LHCN-M2 (cell line): Measurements from ENCODE around the gene LRIG1. TPM values are rescaled to one million over a fixed set of nuclear protein-coding genes. Genes with fewer than 3 reads are reported as not detected.
"Not testable (repeated sequence)": the region's sequence is repeated elsewhere in the genome, so short reads cannot be mapped to it uniquely, and the experiment has no call there.

ENCODE experiments used
- DNase-seq: peaks from one replicate; pipeline ENCODE4 v3.0.0-alpha.2; 2012; ENCODE audit warnings: low read depth
- total RNA-seq: library from RNA; depleted of rRNA; stranded (reverse); fragments of >200 nt; gene quantifications from 2 replicates; pipeline ENCODE4 v1.2.3, GENCODE V29; 2014

LRIG1 gene
- total RNA-seq, 1 experiment from 2014 or later, result 3.0 TPM

DNA sequence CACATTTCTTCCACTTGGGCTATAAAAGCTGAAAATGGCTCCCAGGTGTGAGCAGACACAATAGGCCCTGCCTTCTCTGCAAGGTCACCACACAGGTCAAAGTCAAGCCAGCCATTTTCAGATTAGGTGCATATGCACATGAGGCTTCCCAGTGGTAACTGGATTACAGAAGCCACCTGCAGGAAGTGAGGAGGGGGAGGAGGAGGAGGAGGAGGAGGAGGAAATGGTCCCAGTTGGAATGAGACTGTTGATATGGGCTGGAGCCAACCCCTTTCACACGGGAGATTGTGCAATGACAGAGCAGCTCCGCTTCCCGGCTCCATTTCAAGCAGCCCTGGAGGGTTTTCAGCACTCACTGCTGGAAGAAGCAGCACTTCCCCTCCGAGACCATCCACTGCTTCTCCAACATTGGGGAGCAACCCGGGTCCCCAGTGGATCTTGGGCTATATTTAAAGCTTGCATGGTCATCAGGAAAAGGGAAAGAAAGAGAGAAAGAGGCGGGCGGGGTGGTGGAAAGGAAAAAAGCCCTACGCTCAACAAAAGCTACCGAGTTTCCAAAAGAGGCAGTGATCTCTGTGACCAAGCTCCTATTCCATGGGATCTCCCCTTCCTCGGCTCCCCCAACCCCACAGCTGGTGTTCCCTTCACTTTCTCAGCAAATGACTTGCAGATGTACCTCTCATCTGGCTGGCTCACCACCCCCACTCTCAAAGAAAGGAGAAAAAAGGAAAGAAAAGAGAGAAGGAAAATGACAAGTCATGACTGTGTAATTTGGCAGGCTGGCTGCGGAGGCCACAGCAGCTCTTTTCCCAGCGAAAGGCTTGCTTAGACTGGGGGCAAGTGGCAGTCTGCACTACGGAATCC, 58.3 kb downstream of the LRIG1 start:
- DNase-seq, result peak; percentile 36

GRCh38 chr3:66441692-66442091, 59.1 kb downstream of the LRIG1 start:
- no peak for DNase-seq

DNA sequence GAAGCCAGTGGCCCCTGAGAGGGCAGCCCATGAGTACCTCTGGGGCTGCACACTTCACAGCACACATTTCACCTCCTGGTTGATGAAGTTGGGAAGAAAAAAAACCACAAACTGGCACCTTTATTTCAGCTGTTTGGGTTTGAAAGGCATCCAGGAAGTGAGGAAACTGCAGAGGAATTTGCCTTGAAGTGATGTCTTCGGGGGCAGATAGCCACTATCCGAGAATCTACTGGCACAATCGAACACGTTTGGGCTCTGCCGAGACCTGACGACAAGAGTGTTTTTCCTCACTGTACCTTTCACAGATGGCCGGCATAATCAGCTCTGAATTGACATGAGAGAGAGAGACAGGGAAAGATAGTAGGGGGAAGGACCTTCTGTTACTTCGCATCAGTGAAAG, 59.7 kb downstream of the LRIG1 start:
- DNase-seq, result peak; percentile 66

- no peak for DNase-seq
Observed at GRCh38 chr3:66439666-66440344, 61.0 kb downstream of the LRIG1 start.

DNA sequence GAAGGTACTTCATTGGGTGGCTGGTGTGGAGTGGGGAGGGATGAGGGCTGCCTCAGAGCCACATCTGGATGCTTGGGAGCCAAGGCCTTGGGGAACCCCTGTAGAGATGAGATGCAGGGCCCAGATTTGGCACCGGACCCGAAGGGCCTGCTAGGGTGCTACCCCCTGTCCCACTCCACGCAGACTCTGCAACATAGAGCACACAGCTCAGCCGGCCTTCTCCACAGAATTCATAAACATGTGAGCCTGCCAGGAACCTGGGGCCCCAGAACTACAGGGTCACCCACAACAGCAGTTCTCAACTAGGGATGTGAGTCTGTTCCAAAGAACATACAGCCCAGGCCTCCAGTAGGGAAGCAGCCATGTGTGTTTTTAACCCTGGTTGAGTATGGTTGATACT, 62.8 kb downstream of the LRIG1 start:
- DNase-seq, result no peak

- DNase-seq, result no peak
Observed at GRCh38 chr3:66437341-66437929, 63.4 kb downstream of the LRIG1 start.

DNA sequence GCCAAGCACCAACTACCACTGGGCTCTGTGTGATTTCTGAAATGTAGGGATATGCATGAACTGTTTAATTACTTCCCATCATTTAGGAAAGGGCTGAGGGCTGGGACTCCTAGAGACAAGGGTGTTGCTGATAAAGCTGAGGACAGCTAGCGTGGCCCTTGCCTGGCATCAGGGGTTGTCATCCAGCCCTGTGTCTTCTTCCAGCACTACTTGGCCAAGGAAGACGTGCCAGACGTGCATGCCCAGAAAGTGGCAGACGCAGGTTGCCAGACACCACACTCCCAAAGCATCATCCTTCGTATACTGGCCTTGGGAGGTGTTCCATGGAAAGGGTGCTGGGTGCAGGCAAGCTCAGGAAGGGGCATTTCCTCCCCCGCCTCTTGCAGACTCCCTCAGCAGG, 64.8 kb downstream of the LRIG1 start:
- no peak for DNase-seq

- DNase-seq, result no peak
Observed at GRCh38 chr3:66434726-66435125, 66.1 kb downstream of the LRIG1 start.

- DNase-seq, result no peak
Observed at GRCh38 chr3:66433522-66433782, 67.4 kb downstream of the LRIG1 start.

DNA sequence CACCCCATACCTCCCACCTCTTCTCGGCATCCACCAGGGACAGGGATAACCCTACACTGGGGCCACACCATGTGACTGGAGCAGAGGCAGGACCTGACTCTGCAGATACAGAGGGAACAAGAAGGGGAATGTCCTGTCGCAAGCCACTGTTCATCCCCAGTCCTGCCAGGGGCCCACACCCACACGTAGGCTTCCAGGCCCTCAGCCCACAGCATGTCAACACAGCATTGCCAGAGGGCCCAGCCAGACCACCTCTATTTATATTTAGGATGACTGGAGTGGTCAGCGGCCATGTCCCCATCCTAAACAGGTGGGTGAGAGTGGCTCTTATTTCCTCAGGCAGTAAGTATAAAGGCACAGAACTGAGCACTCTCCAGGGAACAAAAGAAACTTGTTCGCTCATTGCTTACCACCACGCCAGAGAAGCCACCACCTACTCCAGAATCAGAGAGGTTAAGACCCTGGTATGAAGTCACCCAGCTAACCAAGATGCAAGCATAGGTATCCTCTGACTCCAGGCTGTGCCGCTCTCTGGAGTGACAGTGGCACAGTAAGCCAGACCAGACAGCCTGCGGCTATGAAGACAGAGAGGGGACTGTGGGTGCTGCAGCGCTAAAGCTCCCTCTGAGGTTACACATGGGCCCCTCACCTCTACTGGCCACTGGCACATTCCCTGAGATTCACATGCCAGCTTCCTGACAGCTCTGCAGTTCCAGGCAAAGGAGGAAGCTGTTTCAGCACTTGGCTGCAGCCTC, 67.9 kb downstream of the LRIG1 start:
- no peak for DNase-seq

- DNase-seq, result no peak
Observed at GRCh38 chr3:66432041-66432766, 68.6 kb downstream of the LRIG1 start.

DNA sequence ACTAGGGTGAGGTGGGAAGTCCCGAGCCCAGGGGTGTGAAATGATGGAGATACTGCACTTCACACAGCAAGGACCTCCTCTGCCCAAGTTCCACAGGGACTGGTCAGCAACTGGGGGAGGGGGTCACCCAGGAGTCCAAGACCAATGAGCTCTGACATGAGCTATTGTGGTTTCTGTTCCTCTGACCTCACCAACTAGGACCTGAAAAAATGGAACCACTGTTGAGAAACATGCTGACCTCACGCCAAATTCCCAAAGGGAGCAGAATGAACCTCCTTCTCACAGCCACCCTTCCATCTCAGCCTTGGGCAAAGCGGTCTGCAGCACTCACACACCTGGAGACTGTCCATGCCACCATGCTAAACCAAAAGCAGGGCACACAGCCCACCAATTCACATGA, 69.3 kb downstream of the LRIG1 start:
- DNase-seq, result peak; percentile 65

- DNase-seq, result no peak
Observed at GRCh38 chr3:66430876-66431275, 69.9 kb downstream of the LRIG1 start.

GRCh38 chr3:66428733-66429132, 72.1 kb downstream of the LRIG1 start:
- peak; percentile 99 for DNase-seq

GRCh38 chr3:66427951-66428474, 72.8 kb downstream of the LRIG1 start:
- no peak for DNase-seq

- no peak for DNase-seq
Observed at GRCh38 chr3:66427352-66427751, 73.5 kb downstream of the LRIG1 start.

GRCh38 chr3:66426135-66426534, 74.7 kb downstream of the LRIG1 start:
- no peak for DNase-seq

DNA sequence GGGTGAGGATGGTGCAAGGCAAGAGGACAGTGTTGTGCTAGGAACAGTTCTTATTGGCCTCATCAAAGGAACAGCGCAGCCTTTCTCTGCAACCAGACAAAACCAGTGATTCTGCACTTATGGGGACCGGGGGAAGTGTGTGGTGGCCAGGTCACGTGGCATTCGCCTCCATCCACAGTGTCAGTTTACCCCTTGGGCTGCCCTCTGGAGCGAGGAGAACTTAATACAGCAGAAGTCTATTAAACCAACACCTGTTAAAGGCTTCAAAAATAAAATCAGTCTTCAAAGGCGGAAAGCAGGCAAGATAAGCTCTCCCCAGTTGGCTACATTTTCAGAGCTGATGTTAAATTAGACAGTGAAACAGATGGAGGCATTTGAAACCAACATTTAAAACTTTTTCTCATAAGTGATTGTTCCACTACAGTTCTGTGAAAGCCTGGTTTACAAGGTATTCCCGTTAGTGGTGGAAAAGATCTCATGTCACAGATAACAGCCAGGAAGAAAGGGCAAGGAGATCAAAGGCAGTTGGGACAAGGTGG, 75.2 kb downstream of the LRIG1 start:
- DNase-seq, result no peak

- no peak for DNase-seq
Observed at GRCh38 chr3:66425032-66425431, 75.8 kb downstream of the LRIG1 start.

GRCh38 chr3:66423791-66424190, 77.0 kb downstream of the LRIG1 start:
- DNase-seq, result peak; percentile 44

GRCh38 chr3:66421893-66422292, 78.9 kb downstream of the LRIG1 start:
- not testable (repeated sequence) for DNase-seq
